ENCODE measurements around the gene PROCR. TPM values are rescaled to one million over a fixed set of nuclear protein-coding genes. Genes with fewer than 3 reads are reported as not detected.
"Not testable (repeated sequence)": the region's sequence is repeated elsewhere in the genome, so short reads cannot be mapped to it uniquely, and the experiment has no call there.

PROCR gene
- total RNA-seq, 2 experiments from 2014 or later: 1.5 to 2.4 TPM

GRCh38 chr20:35190556-35190955, 18.7 kb downstream of the PROCR start:
- Mint-ChIP-seq H3K27me3 (no peaks in the 10 kb centered on the region), H3K27ac (no peak overlapping the region), H3K4me1 (no peaks in the 10 kb centered on the region), H3K9me3 (ENCODE audit: low read depth) (no peaks in the 10 kb centered on the region), H3K4me3 (no peak overlapping the region), H3K36me3 (no peaks in the 10 kb centered on the region)
- ATAC-seq (no peak), DNase-seq (no peak)
- CTCF ChIA-PET: interaction anchor here (0.6 kb wide), 1 partner anchor 20 kb away, joined by 3 read pairs; no protein-coding TSS in a partner anchor

- ATAC-seq (no peak), DNase-seq (no peak)
- Mint-ChIP-seq H3K9me3 (ENCODE audit: low read depth) (peaks cover 5% of the 10 kb centered on the region), H3K36me3 (peaks cover 5% of the 10 kb centered on the region), H3K27ac (no peak overlapping the region), H3K27me3 (no peaks in the 10 kb centered on the region), H3K4me3 (no peak overlapping the region), H3K4me1 (no peaks in the 10 kb centered on the region)
- CTCF ChIA-PET: interaction anchor here (0.6 to 0.9 kb wide), 3 partner anchors 11 to 813 kb away, joined by 3 read pairs; no protein-coding TSS in a partner anchor
Measured at GRCh38 chr20:35191419-35192117, 19.7 kb downstream of the PROCR start.

- Mint-ChIP-seq H3K27ac (no peak overlapping the region), H3K27me3 (no peaks in the 10 kb centered on the region), H3K9me3 (ENCODE audit: low read depth) (peaks cover 8% of the 10 kb centered on the region), H3K4me1 (no peaks in the 10 kb centered on the region), H3K36me3 (peaks cover 11% of the 10 kb centered on the region), H3K4me3 (no peak overlapping the region)
- DNase-seq (no peak), ATAC-seq (no peak)
- CTCF ChIA-PET: interaction anchor here (0.6 kb wide), 1 partner anchor 814 kb away, joined by 3 read pairs; no protein-coding TSS in a partner anchor
Measured at GRCh38 chr20:35192118-35192872, 20.4 kb downstream of the PROCR start.

- not testable (repeated sequence) for H3K4me3 Mint-ChIP-seq; ATAC-seq; H3K27ac Mint-ChIP-seq; H3K9me3 Mint-ChIP-seq (ENCODE audit: low read depth); H3K27me3 Mint-ChIP-seq; DNase-seq; H3K4me1 Mint-ChIP-seq
- H3K36me3 Mint-ChIP-seq: peaks cover 12% of the 10 kb centered on the region
- CTCF ChIA-PET: interaction anchor here (1.2 to 1.4 kb wide), 3 partner anchors 11 to 48 kb away, joined by 3 to 4 read pairs (median 3); no protein-coding TSS in a partner anchor
Measured at GRCh38 chr20:35193031-35193791, 21.3 kb downstream of the PROCR start.

GRCh38 chr20:35196313-35196712, 24.4 kb downstream of the PROCR start:
- no peak for ATAC-seq

GRCh38 chr20:35199740-35200139, 27.9 kb downstream of the PROCR start:
- ATAC-seq: no peak
- CTCF ChIA-PET: interaction anchor here (0.6 kb wide), 1 partner anchor 62 kb away, joined by 3 read pairs; no protein-coding TSS in a partner anchor
- Mint-ChIP-seq H3K4me1 (no peaks in the 10 kb centered on the region), H3K9me3 (ENCODE audit: low read depth) (peaks cover 17% of the 10 kb centered on the region), H3K27me3 (no peaks in the 10 kb centered on the region), H3K36me3 (peaks cover 21% of the 10 kb centered on the region), H3K27ac (no peak overlapping the region), H3K4me3 (no peak overlapping the region)
- DNase-seq: no peak

More at GRCh38 chr20:35196313-35196712, 24.4 kb downstream of the PROCR start:
- CTCF ChIA-PET: interaction anchor here (1.1 to 1.6 kb wide), 2 partner anchors 54 to 73 kb away, joined by 3 to 4 read pairs; no protein-coding TSS in a partner anchor
- no peak for DNase-seq
- no peak overlapping the region for H3K4me3 Mint-ChIP-seq
- no peaks in the 10 kb centered on the region for H3K4me1 Mint-ChIP-seq
- no peaks in the 10 kb centered on the region for H3K27me3 Mint-ChIP-seq
- no peak overlapping the region for H3K27ac Mint-ChIP-seq
- H3K9me3 Mint-ChIP-seq (ENCODE audit: low read depth): peaks cover 17% of the 10 kb centered on the region
- H3K36me3 Mint-ChIP-seq: peaks cover 21% of the 10 kb centered on the region

GRCh38 chr20:35200267-35200666, 28.4 kb downstream of the PROCR start:
- no peak overlapping the region for H3K4me3 Mint-ChIP-seq
- no peaks in the 10 kb centered on the region for H3K27me3 Mint-ChIP-seq
- no peak for DNase-seq
- no peaks in the 10 kb centered on the region for H3K4me1 Mint-ChIP-seq
- peaks cover 21% of the 10 kb centered on the region for H3K36me3 Mint-ChIP-seq
- peaks cover 17% of the 10 kb centered on the region for H3K9me3 Mint-ChIP-seq (ENCODE audit: low read depth)
- CTCF ChIA-PET: interaction anchor here (0.6 kb wide), 1 partner anchor 62 kb away, joined by 3 read pairs; no protein-coding TSS in a partner anchor
- no peak for ATAC-seq
- no peak overlapping the region for H3K27ac Mint-ChIP-seq

GRCh38 chr20:35201467-35201866, 29.6 kb downstream of the PROCR start:
- H3K27me3 Mint-ChIP-seq, H3K27ac Mint-ChIP-seq, DNase-seq, ATAC-seq, H3K4me3 Mint-ChIP-seq, H3K4me1 Mint-ChIP-seq: not testable (repeated sequence)
- H3K9me3 Mint-ChIP-seq (ENCODE audit: low read depth): peaks cover 13% of the 10 kb centered on the region
- peaks cover 18% of the 10 kb centered on the region for H3K36me3 Mint-ChIP-seq
- CTCF ChIA-PET: interaction anchor here (0.6 kb wide), 1 partner anchor 227 kb away, joined by 3 read pairs; no protein-coding TSS in a partner anchor

- Mint-ChIP-seq H3K9me3 (ENCODE audit: low read depth) (no peaks in the 10 kb centered on the region), H3K27me3 (no peaks in the 10 kb centered on the region), H3K4me1 (no peaks in the 10 kb centered on the region), H3K4me3 (no peak overlapping the region), H3K27ac (no peak overlapping the region), H3K36me3 (no peaks in the 10 kb centered on the region)
- DNase-seq (no peak), ATAC-seq (no peak)
- CTCF ChIA-PET: interaction anchor here (1.4 to 4.0 kb wide), 4 partner anchors 13 to 111 kb away, joined by 4 to 39 read pairs (median 4); partner anchors contain the start of gene EDEM2
Measured at GRCh38 chr20:35206802-35207201, 34.9 kb downstream of the PROCR start.

- no peak overlapping the region for H3K27ac Mint-ChIP-seq
- DNase-seq (peak; percentile 87), ATAC-seq (peak; percentile 91)
- no peak overlapping the region for H3K4me3 Mint-ChIP-seq
- no peaks in the 10 kb centered on the region for H3K4me1 Mint-ChIP-seq
- CTCF ChIA-PET: interaction anchor here (0.8 to 4.0 kb wide), 7 partner anchors 9 to 113 kb away, joined by 3 to 39 read pairs (median 4); partner anchors contain the start of gene EDEM2
- no peaks in the 10 kb centered on the region for H3K9me3 Mint-ChIP-seq (ENCODE audit: low read depth)
- no peaks in the 10 kb centered on the region for H3K36me3 Mint-ChIP-seq
- H3K27me3 Mint-ChIP-seq: no peaks in the 10 kb centered on the region
Measured at GRCh38 chr20:35207950-35208611, 36.2 kb downstream of the PROCR start.

GRCh38 chr20:35215066-35215956, 43.4 kb downstream of the PROCR start:
- CTCF ChIA-PET: interaction anchor here (0.9 to 1.0 kb wide), 2 partner anchors 27 to 73 kb away, joined by 3 to 4 read pairs; no protein-coding TSS in a partner anchor
- Mint-ChIP-seq H3K4me3 (no peak overlapping the region), H3K4me1 (no peaks in the 10 kb centered on the region), H3K27ac (no peak overlapping the region), H3K36me3 (no peaks in the 10 kb centered on the region), H3K27me3 (peaks cover 3% of the 10 kb centered on the region), H3K9me3 (ENCODE audit: low read depth) (no peaks in the 10 kb centered on the region)
- ATAC-seq: no peak
- no peak for DNase-seq

Measured in activated CD8-positive, alpha-beta memory T cell treated with anti-CD3 and anti-CD28 coated beads, Interleukin-2, amount 10 ng/mL, durations not matched to agents 7 days and 5 days (primary cell).